Thoracic aorta (tissue), 2 donors: ENCODE data around the gene SEZ6. TPM values are rescaled to one million over a fixed set of nuclear protein-coding genes. Genes with fewer than 3 reads are reported as not detected.

ENCODE experiments used
- ATAC-seq: fragments of 150-250 bp; one replicate; pipeline ENCODE4 v1.8.0; 2017; ENCODE audit warnings: low read depth; ENCODE audit not compliant: insufficient number of reproducible peaks, low FRiP score
- DNase-seq: peaks from one replicate; pipeline ENCODE4 v3.0.0-alpha.2; 2020; ENCODE audit warnings: low spot score
- H3K27ac ChIP-seq, 2 donors: fragments of 200-600 bp; sonication (generic); 1 replicate in 1 of 2; 2 replicates in 1 of 2; pipeline ENCODE4 v1.5.1; 2016; ENCODE audit warnings: mild to moderate bottlenecking in 2 of 2, moderate library complexity in 2 of 2
- H3K27me3 ChIP-seq: fragments of 200-600 bp; sonication (generic); replicated peaks from 2 replicates; pipeline ENCODE4 v1.6.0; 2016; ENCODE audit warnings: mild to moderate bottlenecking; ENCODE audit not compliant: insufficient read depth
- H3K36me3 ChIP-seq: fragments of 200-600 bp; sonication (generic); one replicate; pipeline ENCODE4 v1.5.1; 2016
- H3K4me1 ChIP-seq, 2 donors: fragments of 200-600 bp; sonication (generic); 1 replicate in 1 of 2; 2 replicates in 1 of 2; pipeline versions ENCODE4 v1.5.1 to v1.6.0; 2016; ENCODE audit warnings: low read depth in 2 of 2, mild to moderate bottlenecking in 1 of 2; ENCODE audit not compliant: control insufficient read depth in 1 of 2
- H3K4me3 ChIP-seq: fragments of 200-600 bp; sonication (generic); 2 replicates; pipeline ENCODE4 v1.5.1; 2016; ENCODE audit warnings: mild to moderate bottlenecking
- H3K9me3 ChIP-seq: fragments of 200-600 bp; sonication (generic); 2 replicates; pipeline ENCODE4 v1.5.1; 2016
- total RNA-seq, 2 donors: library from RNA; depleted of rRNA; stranded (reverse); fragments of >200 nt; gene quantifications; one replicate each; pipeline versions ENCODE4 v1.1.0 to v1.2.3, GENCODE V29; 2016
- TF ChIP-seq, protein P1 (sequence below): fragments of 200-600 bp; sonication (generic); IDR thresholded peaks from one replicate; pipeline ENCODE4 v1.5.1; 2019; ENCODE audit warnings: antibody characterized with exemption

SEZ6 gene
- total RNA-seq, 2 donors from 2014 or later = not detected

DNA sequence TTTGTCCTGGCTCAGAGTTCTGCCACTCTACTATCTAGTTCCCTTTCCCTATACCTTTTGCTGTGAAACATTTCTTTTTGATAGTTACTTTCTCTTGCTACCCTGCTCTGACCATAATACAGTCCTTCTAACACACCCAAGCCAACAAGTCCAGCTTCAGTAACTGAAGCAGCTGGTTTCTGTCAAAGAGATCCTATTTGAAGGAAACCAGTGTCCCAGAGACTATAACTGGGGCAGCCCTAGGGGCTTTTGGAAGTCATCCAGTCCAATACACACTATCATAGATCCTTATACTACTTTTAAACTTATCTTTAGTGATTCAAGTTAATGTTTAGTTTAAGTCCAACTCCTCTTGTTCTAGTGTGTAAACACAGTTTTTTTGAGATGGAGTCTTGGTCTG is 85.6 kb downstream of the SEZ6 start:
- Histone ChIP-seq H3K36me3 (peaks cover 57% of the 10 kb centered on the region), H3K4me3 (no peak overlapping the region), H3K27ac (no peak overlapping the region)

DNA sequence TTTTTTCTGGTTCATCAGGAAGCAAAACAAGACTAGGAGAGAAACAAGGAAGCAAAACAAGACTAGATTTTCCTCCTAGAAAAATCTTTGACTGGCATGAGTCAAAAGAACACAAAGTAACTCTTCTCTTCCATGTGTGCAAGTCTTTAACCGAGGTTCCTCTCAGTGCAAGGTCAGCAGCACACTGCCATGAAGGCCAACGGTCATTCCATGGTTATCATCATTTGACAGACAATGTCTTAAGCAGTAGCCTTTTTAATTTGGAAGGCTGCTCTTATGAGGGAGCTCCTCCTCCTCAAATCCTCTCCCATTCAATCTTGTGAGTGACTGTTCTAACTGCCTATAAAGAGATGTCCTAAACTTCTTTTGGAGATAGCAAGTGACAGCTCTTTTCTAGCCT is 87.5 kb downstream of the SEZ6 start:
- no peaks in the 10 kb centered on the region for H3K4me1 ChIP-seq
- H3K9me3 ChIP-seq = no peaks in the 10 kb centered on the region
- no peak overlapping the region for H3K27ac ChIP-seq
- DNase-seq (no peak), ATAC-seq (no peak)
- no peaks in the 10 kb centered on the region for H3K27me3 ChIP-seq
- H3K36me3 ChIP-seq = peaks cover 64% of the 10 kb centered on the region
- TF ChIP-seq, protein P1, sequence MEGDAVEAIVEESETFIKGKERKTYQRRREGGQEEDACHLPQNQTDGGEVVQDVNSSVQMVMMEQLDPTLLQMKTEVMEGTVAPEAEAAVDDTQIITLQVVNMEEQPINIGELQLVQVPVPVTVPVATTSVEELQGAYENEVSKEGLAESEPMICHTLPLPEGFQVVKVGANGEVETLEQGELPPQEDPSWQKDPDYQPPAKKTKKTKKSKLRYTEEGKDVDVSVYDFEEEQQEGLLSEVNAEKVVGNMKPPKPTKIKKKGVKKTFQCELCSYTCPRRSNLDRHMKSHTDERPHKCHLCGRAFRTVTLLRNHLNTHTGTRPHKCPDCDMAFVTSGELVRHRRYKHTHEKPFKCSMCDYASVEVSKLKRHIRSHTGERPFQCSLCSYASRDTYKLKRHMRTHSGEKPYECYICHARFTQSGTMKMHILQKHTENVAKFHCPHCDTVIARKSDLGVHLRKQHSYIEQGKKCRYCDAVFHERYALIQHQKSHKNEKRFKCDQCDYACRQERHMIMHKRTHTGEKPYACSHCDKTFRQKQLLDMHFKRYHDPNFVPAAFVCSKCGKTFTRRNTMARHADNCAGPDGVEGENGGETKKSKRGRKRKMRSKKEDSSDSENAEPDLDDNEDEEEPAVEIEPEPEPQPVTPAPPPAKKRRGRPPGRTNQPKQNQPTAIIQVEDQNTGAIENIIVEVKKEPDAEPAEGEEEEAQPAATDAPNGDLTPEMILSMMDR = no peak
- H3K4me3 ChIP-seq = no peak overlapping the region

More for the DNA sequence above, 85.6 kb downstream of the SEZ6 start:
- DNase-seq (no peak), ATAC-seq (no peak)
- Histone ChIP-seq H3K9me3 (no peaks in the 10 kb centered on the region), H3K27me3 (no peaks in the 10 kb centered on the region), H3K4me1 (no peaks in the 10 kb centered on the region)
- TF ChIP-seq, protein P1 = no peak

DNA sequence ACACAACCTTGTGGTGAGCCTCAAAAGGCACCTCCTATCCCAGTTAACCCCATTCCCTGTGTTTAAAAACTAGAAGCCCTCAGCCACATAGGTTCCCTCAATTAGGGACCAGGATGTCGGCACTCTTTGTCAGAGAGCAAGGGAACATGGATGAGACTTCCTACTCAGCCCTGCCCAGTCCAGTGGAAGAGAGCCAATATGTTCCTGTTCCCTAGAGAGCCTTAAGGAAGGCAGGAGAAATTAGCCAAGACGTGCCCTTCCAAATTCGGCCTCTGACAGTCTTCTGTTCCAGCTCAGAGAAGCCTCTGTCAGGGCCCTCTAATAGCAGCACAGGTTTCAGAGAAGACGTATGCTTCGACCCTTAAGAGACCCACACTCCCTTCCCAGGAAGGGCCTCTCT is 88.4 kb downstream of the SEZ6 start:
- Histone ChIP-seq H3K9me3 (no peaks in the 10 kb centered on the region), H3K4me3 (no peak overlapping the region), H3K27me3 (no peaks in the 10 kb centered on the region), H3K27ac (no peak overlapping the region), H3K36me3 (peaks cover 72% of the 10 kb centered on the region), H3K4me1 (no peaks in the 10 kb centered on the region)
- DNase-seq (no peak), ATAC-seq (no peak)
- TF ChIP-seq, protein P1 = no peak

DNA sequence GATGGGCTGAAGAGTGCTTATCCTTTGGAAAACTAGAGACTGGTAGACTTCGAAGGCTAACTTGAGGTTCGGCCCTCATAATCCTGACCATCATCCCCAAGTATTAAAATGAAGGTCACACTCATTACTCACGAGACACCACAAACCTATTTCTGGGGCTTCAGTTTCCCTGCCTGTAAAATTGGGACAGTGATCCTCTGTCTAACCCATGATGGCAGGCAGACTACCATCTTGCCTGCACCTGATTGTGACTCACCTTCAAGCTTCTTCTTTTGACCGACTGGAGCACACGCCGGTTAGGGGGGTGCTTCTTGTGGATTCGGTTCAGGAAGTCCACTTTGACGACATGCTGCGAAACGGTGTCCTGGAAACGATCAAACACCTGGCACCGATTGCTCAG is 88.8 kb downstream of the SEZ6 start:
- no peak overlapping the region for H3K4me3 ChIP-seq
- H3K9me3 ChIP-seq = no peaks in the 10 kb centered on the region
- TF ChIP-seq, protein P1 = no peak
- DNase-seq (no peak), ATAC-seq (no peak)
- H3K36me3 ChIP-seq = peaks cover 77% of the 10 kb centered on the region
- H3K27me3 ChIP-seq = no peaks in the 10 kb centered on the region
- no peak overlapping the region for H3K27ac ChIP-seq
- H3K4me1 ChIP-seq = no peaks in the 10 kb centered on the region

DNA sequence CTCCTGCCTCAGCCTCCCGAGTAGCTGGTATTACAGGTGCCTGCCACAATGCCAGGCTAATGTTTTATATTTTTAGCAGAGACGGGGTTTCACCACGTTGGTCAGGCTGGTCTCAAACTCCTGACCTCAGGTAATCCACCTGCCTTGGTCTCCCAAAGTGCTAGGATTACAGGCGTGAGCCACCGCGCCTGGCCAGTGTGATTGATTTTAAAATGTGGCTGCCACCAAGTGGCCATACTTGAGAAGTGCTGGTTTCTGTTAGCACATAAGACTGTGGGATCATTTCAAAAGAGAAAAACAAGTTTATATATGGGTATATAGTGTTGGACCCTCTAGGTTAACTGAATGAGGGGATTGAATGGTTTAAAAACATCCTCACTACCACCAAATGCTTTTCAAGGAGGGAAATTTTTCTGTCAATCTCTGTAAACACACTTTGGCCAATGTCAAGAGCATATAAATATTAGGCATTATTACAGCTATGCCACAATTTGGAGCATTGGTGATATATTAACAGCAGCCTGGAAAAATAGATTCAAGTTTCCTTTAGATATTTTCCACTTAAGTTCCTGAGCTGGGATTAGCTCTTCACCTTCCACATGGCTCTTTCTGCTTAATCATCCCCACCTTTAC is 89.4 kb downstream of the SEZ6 start:
- Histone ChIP-seq H3K27ac (no peak overlapping the region), H3K4me1 (no peaks in the 10 kb centered on the region), H3K27me3 (no peaks in the 10 kb centered on the region), H3K4me3 (no peak overlapping the region), H3K36me3 (peaks cover 80% of the 10 kb centered on the region), H3K9me3 (no peaks in the 10 kb centered on the region)
- ATAC-seq (no peak), DNase-seq (no peak)
- TF ChIP-seq, protein P1 = peak; percentile 65
